ENCODE data around the gene ZNF714.
"Not testable (repeated sequence)": the region's sequence is repeated elsewhere in the genome, so short reads cannot be mapped to it uniquely, and the experiment has no call there.

ZNF714 gene

DNA sequence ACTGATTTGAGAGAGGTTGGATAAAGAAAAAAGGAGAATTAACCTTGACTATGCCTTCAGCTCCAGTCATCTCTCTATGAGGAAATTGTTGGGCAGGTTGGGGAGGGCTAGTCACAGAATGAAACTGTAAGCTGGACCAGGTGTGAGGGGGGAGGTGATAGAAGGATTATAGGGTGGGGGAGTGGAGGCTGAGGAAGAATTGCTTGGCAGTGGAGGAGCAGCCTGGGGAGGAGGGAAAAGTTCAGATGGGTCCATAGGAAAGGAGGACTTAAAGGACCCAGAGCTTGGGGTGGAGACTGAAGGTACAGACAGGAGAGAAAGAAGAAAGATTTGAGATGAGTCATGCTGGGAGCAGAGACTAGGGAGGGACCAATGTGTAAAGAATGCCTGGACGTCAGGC lies 51.6 kb downstream of the ZNF714 start:
- no peak for DNase-seq

DNA sequence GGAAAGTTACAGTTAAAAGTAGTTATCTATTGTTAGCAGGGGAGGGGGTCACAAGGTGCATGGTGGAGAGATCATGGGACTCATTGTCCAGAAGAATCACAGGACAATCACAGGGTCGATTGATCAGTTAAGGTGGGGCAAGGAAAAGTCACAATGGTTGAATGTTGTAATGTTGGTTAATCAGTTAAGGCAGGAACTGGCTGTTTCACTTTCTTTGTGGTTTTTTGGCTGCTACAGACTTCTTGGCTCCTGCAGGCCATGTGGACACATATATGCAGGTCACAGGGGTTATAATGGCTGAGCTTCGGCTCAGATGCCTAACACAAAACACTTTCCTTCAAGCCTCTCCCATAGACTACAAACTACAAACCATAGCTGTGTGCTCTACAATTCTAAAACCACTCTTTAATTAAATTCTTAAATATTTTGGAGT lies 52.9 kb downstream of the ZNF714 start:
- DNase-seq: no peak

DNA sequence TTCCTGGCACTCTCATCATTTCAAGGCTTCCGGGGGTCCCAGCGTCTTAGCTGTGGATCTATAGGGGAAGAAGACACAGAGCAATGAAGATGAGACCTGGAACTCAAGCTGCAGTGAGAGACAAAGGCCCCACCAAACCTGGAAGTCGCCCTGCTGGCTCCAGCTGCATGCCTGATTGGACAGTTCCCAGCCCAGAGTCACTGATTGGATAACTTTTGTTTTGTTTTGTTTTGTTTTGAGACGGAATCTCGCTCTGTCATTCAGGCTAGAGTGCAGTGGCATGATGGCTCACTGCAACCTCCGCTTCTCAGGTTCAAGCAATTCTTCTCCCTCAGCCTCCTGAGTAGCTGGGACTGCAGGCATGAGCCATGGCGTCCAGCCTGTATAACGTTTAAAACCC lies 53.4 kb downstream of the ZNF714 start:
- no peak for DNase-seq

DNA sequence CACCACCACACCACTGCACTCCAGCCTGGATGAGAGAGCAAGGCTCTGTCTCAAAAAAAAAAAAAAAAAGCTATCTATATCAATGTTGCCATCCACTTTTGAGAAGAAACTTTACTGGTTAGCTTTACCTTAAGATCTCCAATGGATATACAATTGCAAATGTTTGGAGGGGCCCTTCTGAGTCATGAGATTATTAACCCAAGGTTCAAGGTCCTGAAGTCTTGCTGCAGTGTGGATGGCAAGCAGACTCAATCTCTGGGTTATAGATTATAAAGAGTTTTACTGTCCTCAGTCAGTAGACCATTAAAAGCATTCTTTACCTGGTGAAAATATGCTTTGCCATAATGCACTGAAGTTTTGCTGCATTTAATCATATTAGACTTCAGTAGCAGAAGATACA lies 56.1 kb downstream of the ZNF714 start:
- DNase-seq: no peak

DNA sequence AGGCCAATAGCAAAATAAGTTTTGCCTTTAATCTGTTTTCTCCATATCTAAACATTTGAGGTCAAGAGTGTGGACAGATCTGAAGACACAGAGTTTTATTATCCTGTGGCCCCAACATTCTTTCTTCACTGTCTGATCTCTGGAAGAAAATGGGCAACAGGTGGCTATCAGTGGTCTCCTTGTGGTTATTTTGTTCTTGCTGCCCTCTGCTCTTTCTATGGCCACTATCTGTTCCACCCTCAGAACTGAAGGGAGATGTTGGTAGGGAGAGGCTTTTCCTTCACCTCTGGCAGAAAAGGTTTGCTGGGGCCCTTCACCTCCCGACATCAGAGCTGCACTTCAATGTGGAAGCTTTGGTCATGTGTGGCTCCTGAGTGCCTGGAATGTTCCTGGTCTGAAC lies 59.0 kb downstream of the ZNF714 start:
- not testable (repeated sequence) for DNase-seq

DNA sequence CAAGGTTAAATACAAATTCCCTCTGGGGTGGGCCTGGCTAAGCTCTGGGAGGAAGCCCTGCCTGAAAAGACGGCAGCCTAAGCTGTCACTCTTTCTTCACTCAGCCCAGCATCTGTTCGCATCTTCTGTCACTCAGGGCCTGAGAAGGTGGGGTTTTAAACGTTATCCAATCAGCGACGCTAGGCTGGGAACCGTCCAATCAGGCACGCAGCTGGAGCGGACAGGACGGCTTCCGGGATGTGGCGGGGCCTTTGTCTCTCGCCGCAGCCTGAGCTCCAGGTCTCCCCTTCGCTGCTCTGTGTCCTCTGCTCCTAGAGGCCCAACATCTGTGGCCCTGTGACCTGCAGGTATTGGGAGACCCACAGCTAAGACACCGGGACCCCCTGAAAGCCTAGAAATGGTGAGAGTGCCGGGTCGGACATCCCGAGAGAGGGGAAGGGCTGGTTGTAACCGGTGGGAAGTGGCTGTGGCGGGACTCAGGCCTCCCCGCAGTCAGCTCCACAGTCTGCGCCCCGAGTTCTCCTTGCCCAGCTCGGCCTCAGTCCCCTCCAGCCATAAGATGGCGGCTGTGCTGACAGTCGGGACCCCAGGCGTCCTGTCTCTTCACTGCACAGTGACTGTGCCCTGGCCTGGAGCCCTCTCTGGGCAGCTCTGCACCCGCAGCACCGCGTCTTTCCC lies 59.9 kb downstream of the ZNF714 start, which contains the start of gene ZNF431:
Gene ZNF431 (plus strand): TSS at position 254 of the 678 bp plus-strand sequence. CDS start 144 bp downstream, at position 398.
- DNase-seq: peak; percentile 76 to 87

DNA sequence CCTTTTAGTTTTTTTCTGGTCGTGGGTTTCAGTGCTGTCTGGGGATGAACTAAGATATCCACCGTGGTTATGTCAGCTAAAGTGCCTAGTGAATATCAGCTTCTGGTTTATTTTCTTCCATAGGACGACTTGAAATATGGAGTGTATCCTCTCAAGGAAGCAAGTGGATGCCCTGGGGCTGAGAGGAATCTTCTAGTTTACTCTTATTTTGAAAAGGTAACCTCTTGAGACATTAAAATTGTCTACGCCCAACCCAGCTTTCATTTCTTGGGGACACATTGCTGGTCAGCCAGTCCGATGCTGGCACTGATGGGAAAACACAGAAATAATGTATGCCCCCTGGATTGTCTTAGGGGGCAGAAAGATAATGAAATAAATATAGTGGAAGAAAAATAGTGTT lies 61.4 kb downstream of the ZNF714 start:
- DNase-seq: no peak

DNA sequence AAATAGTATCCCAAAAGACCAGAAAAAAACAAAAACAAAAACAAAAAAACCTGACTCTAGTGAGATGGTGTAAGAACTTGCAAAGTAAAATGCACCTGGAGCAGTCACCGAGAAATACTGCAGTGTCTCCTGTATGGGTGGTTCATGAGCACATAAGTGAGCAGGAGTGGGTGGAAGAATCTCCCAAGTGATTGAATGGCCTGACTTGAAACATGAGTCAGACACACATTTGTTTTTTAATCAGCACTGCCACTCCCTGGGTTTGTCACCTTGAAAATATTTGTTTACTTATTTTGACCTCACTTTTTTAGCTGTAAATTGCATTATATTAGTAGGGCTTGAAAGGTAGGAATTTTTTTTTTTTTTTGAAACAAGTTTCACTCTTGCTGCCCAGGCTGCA lies 61.9 kb downstream of the ZNF714 start:
- DNase-seq: no peak

DNA sequence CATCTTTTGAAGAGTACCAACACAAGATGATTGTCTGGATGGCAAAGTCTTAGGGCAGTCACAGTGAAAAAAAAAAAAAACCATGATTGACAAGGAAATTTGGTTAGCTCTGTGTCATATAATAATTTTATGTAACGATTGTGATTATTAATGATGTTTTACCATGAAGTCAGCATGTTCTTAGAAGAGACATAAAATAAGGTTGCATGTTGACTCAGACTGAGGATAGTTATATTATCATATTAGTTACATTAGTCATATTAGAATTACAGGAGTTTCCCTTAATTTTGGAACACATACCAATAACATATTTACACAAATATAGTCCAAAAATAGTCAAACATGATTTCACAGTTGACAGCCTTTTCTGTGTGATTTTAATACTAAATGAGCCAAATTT lies 65.5 kb downstream of the ZNF714 start:
- no peak for DNase-seq

DNA sequence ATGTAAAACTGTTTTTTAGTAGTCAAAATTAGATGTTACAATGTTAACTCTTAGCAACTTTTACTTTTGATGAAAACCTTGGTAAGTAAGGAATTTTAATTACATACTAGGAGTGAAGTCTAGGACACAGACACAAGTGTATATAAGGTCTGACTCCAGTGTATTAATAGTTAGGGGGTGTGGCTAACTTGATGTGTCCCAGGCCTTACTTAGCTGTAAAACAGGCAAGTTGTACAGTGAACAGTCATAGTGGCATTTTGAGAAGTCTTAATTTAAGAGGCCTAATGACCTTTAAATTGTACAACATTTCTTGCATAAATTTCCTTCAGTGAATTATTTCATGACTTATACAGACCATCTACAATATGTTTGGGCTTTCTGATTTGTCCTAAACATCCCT lies 66.7 kb downstream of the ZNF714 start:
- no peak for DNase-seq

DNA sequence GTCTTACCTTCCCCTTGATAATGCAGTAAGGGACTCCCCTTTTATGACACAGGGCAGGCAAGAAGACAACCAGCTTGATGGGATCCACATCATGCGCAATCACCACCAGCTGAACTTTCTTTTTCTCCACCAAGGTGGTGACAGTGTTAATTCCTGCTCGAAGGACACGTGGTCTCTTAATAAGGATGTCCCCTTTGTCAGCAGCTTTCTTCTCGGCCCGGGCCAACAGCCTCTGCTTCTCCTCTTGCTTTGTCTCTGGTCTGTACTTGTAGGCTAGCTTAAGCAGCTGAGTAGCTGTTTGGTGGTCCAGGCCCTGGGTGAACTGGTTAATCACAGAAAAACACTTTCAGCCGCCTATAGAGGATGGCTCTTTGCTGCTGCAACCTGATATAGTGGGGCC lies 67.9 kb downstream of the ZNF714 start:
- no peak for DNase-seq

DNA sequence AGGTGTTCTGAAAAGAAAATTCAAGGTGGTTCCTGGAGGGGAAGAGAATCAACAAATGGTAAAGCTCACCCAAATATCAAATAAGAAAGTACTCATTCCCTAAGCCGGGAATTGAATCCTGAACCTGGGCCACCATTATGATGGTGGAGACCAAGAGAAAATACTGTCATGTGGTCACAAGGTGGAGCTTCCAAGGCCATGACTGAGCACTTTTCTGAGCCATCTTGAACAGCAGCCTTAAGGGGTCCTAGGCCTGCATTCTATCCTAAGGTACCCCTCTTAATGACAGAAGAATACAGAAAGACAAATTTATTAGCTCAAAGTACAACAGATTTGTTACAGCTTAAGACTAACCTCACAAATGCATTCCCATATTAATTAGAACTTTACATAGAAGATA lies 69.5 kb downstream of the ZNF714 start:
- no peak for DNase-seq

DNA sequence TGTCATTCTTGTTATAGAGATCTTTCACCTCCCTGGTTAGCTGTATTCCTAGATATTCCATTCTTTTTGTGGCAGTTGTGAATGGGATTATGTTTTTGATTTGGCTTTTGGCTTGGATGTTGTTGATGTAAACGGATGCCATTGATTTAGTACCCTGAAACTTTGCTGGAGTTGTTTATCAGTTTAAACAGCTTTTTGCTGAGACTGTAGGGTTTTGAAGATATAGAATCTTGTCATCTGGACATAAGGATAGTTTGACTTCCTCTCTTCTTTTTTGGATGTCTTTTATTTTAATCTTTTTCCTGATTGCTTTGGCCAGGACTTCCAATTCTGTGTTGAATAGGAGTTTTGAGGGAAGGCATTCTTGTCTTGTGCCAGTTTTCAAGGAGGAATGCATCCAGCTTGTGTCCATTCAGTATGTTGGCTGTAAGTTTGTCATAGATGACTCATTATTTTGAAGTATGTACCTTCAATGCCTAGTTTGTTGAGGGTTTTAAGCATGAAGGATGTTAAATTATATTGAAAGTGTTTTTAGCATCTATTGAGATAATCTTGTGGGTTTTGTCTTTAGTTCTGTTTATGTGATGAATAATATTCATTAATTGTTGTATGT lies 76.6 kb downstream of the ZNF714 start:
- no peak for DNase-seq

DNA sequence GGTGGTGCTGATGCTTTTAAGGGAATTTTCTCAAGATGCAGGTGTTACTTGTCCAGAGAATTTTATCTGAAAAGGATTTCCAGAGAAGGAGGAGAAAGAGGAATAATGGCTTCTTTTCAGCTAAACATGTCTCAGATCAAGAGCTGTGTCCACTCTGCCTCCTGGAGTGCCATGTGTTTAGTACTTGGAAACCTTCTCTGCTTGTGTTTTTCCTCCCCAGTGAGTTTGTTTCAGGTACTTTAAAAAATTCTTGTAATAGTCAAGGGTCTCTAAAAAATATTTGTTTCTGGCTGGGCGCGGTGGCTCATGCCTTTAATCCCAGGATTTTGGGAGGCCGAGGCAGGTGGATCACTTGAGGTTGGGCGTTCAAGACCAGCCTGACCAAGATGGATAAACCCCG lies 82.5 kb downstream of the ZNF714 start:
- DNase-seq: no peak

DNA sequence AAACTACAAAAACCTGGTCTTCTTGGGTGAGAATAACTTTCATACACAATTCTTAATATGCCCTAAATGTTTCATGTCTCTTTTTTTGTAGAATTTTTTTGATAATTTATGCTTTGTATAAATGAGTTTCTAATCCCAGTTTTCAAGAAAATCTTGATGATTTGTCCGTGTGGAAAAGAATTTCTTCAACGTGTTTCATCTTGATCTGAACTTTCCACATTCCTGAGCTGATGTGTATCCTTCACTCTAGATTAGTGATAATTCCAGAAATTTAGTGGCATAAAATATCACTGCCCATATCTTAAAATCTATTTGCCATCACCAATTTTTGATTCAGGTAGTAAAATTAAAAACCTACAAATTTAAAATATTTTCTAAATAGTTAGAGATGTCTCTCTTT lies 84.4 kb downstream of the ZNF714 start:
- no peak for DNase-seq

All from stimulated activated CD4-positive, alpha-beta T cell treated with anti-CD3 and anti-CD28 coated beads, Interleukin-4, amount 100 ng/mL, for 4 hours (primary cell).